ENCODE data around the gene ENPP3. TPM values are rescaled to one million over a fixed set of nuclear protein-coding genes. Genes with fewer than 3 reads are reported as not detected.
A peak's percentile ranks its signal among the peaks of the same experiment; 100 is the strongest.

ENPP3 gene
- not detected in 2 replicates for polyA plus RNA-seq (2012; rRNA removed)
- not detected in 2 replicates for polyA plus RNA-seq (2012; cell fraction: cytosol; rRNA removed)
- polyA plus RNA-seq (2012; cell fraction: nucleus; rRNA removed): not detected in 2 replicates

DNA sequence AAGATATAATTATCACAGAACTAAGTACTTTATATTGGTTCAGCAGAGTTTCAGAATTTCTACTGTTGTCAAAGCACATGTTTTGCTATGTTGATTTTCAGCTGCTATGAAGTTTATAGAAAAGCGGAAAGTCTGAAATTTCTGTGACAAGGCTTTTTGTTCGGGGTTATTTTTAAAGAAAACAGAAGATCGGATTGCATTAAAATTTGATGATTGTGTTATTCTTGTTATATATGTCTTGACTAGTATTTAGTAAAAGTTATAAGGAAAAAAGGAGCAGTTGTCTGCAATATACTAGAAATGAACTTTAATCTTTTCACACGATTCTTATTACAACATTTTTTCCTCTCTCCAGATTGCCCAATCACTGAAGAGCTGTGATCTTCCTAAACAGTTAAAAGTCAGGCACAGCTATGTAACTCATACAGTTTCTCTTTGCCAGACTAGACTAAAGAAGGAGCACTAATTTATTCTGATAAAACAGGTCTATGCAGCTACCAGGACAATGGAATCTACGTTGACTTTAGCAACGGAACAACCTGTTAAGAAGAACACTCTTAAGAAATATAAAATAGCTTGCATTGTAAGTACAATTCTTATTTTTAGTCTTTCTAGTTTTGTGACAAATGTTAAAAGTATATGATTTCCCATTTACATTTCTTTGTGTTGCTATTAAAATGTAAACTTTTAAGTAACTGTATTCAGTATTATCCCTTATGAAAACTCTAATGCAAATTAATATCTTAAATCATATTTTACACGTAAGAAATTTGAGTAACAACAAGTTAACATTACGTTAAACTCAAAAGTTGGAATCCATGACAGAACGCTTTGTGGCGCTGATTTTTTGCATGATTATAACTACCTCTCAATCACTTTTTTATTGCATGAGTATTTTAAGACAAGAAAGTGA, at the start of gene ENPP3:
TSS of gene ENPP3 (plus strand) at position 423 of the 913 bp plus-strand sequence. CDS start at position 506, 83 bp downstream.
- CTCF ChIA-PET: interaction anchor here (1.9 kb wide), 1 partner anchor 9 kb away, joined by 16 read pairs; the partner anchor contains the start of gene MED23
- Histone ChIP-seq H3K27ac (ENCODE audit: low read depth in 2 of 2, low read length in 1 of 2) (no peak within 1 kb of the TSS), H3K79me2 (ENCODE audit: insufficient read depth) (no peaks in the 10 kb centered on the region), H4K20me1 (ENCODE audit: insufficient read depth) (no peaks in the 10 kb centered on the region), H3F3A (replicated peaks; ENCODE audit: insufficient read depth) (no peaks in the 10 kb centered on the region), H3K36me3 (replicated peaks in 1 of 2; ENCODE audit: control insufficient read depth in 1 of 2, insufficient read depth in 2 of 2, low read length in 1 of 2) (no peaks in the 10 kb centered on the region), H2AFZ (ENCODE audit: low read depth) (peak within 1 kb of the TSS; percentile 25; the same call in 1 of the 2 replicates), H3K9me2 (no peaks in the 10 kb centered on the region), H3K9me3 (no peaks in the 10 kb centered on the region), H3K27me3 (ENCODE audit: insufficient read depth) (peaks cover 11% of the 10 kb centered on the region), H3K4me3 (ENCODE audit: low read depth in 2 of 2, low read length in 1 of 2) (no peak within 1 kb of the TSS), H3K4me1 (ENCODE audit: control insufficient read depth in 1 of 2, insufficient read depth in 2 of 2, low read depth in 1 of 2, low read length in 1 of 2) (no peaks in the 10 kb centered on the region), H3K4me2 (no peak within 1 kb of the TSS), H3K9ac (no peak within 1 kb of the TSS)
- 8% methylated on average over 10 of the region's 10 CpGs for WGBS (ENCODE audit: low lambda C conversion rate)
- POLR2A ChIA-PET: no interaction called here
- DNase-seq: no peak
- TF ChIP-seq FOXJ3 (CRISPR knock-in tag; IDR thresholded peaks at IDR 0.05) (no peak), JUND (IDR thresholded peaks at IDR 0.05) (no peak)
- TF ChIP-seq, protein P1, sequence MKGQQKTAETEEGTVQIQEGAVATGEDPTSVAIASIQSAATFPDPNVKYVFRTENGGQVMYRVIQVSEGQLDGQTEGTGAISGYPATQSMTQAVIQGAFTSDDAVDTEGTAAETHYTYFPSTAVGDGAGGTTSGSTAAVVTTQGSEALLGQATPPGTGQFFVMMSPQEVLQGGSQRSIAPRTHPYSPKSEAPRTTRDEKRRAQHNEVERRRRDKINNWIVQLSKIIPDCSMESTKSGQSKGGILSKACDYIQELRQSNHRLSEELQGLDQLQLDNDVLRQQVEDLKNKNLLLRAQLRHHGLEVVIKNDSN (IDR thresholded peaks at IDR 0.05; ENCODE audit: borderline replicate concordance, low read depth): no peak
- TF ChIP-seq, protein P2, sequence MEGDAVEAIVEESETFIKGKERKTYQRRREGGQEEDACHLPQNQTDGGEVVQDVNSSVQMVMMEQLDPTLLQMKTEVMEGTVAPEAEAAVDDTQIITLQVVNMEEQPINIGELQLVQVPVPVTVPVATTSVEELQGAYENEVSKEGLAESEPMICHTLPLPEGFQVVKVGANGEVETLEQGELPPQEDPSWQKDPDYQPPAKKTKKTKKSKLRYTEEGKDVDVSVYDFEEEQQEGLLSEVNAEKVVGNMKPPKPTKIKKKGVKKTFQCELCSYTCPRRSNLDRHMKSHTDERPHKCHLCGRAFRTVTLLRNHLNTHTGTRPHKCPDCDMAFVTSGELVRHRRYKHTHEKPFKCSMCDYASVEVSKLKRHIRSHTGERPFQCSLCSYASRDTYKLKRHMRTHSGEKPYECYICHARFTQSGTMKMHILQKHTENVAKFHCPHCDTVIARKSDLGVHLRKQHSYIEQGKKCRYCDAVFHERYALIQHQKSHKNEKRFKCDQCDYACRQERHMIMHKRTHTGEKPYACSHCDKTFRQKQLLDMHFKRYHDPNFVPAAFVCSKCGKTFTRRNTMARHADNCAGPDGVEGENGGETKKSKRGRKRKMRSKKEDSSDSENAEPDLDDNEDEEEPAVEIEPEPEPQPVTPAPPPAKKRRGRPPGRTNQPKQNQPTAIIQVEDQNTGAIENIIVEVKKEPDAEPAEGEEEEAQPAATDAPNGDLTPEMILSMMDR (IDR thresholded peaks at IDR 0.05): no peak

DNA sequence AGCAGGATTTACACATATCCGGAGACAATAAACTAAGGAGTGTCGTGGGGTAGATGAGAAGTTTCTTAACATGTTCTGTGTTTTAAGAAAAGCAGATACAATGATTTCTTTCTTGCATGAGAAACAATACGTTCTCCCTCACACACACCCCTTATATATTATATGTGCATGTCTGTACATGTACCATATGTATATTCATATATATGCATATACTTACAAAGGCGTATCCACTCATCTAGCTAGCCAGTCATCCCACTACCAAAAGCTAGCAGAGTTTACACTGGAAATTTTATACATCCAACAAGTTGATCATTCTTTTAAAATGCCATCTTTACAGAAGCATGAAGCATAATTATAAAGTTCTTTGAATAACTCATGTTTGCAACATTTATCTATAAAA, 49.2 kb upstream of the ENPP3 start:
- H3F3A ChIP-seq (replicated peaks; ENCODE audit: insufficient read depth): no peaks in the 10 kb centered on the region
- H3K9me2 ChIP-seq: no peaks in the 10 kb centered on the region
- no peaks in the 10 kb centered on the region for H3K27me3 ChIP-seq (ENCODE audit: insufficient read depth)
- no peak overlapping the region for H3K4me2 ChIP-seq
- H3K4me3 ChIP-seq (ENCODE audit: low read depth in 2 of 2, low read length in 1 of 2): no peak overlapping the region
- POLR2A ChIA-PET: no interaction called here
- H3K4me1 ChIP-seq (ENCODE audit: control insufficient read depth in 1 of 2, insufficient read depth in 2 of 2, low read depth in 1 of 2, low read length in 1 of 2): no peaks in the 10 kb centered on the region
- WGBS (ENCODE audit: low lambda C conversion rate): 95% methylated on average over 4 of the region's 4 CpGs
- no peaks in the 10 kb centered on the region for H3K9me3 ChIP-seq
- H3K9ac ChIP-seq: no peak overlapping the region
- CTCF ChIA-PET: interaction anchor here (0.8 to 1.7 kb wide), 2 partner anchors 40 to 41 kb away, joined by 3 to 6 read pairs; partner anchors contain the start of gene MED23
- H3K36me3 ChIP-seq (replicated peaks in 1 of 2; ENCODE audit: control insufficient read depth in 1 of 2, insufficient read depth in 2 of 2, low read length in 1 of 2): peaks cover 75 to 81% of the 10 kb centered on the region in 2 experiments
- H4K20me1 ChIP-seq (ENCODE audit: insufficient read depth): no peaks in the 10 kb centered on the region
- no peak for DNase-seq
- no peak overlapping the region for H2AFZ ChIP-seq (ENCODE audit: low read depth)
- no peaks in the 10 kb centered on the region for H3K79me2 ChIP-seq (ENCODE audit: insufficient read depth)
- H3K27ac ChIP-seq (ENCODE audit: low read depth in 2 of 2, low read length in 1 of 2): no peak overlapping the region
- TF ChIP-seq SMC3 (IDR thresholded peaks at IDR 0.05; ENCODE audit: low read depth, low read length): no peak
- TF ChIP-seq FOXM1 (IDR thresholded peaks at IDR 0.05; ENCODE audit: low read depth): no peak
- TF ChIP-seq ELF1 (IDR thresholded peaks at IDR 0.05): no peak
- no peak for TF ChIP-seq CHD2 (IDR thresholded peaks at IDR 0.05; ENCODE audit: low read length, partially characterized antibody)
- no peak for TF ChIP-seq RFX5 (IDR thresholded peaks at IDR 0.05; ENCODE audit: low read length)
- no peak for TF ChIP-seq FOSL2 (IDR thresholded peaks at IDR 0.05; ENCODE audit: borderline replicate concordance, low read depth)
- no peak for TF ChIP-seq SIN3A (IDR thresholded peaks at IDR 0.05; ENCODE audit: borderline replicate concordance, low read depth, low read length)
- TF ChIP-seq, protein P3, sequence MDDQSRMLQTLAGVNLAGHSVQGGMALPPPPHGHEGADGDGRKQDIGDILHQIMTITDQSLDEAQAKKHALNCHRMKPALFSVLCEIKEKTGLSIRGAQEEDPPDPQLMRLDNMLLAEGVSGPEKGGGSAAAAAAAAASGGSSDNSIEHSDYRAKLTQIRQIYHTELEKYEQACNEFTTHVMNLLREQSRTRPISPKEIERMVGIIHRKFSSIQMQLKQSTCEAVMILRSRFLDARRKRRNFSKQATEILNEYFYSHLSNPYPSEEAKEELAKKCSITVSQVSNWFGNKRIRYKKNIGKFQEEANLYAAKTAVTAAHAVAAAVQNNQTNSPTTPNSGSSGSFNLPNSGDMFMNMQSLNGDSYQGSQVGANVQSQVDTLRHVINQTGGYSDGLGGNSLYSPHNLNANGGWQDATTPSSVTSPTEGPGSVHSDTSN (IDR thresholded peaks at IDR 0.05): no peak
- TF ChIP-seq, protein P4, sequence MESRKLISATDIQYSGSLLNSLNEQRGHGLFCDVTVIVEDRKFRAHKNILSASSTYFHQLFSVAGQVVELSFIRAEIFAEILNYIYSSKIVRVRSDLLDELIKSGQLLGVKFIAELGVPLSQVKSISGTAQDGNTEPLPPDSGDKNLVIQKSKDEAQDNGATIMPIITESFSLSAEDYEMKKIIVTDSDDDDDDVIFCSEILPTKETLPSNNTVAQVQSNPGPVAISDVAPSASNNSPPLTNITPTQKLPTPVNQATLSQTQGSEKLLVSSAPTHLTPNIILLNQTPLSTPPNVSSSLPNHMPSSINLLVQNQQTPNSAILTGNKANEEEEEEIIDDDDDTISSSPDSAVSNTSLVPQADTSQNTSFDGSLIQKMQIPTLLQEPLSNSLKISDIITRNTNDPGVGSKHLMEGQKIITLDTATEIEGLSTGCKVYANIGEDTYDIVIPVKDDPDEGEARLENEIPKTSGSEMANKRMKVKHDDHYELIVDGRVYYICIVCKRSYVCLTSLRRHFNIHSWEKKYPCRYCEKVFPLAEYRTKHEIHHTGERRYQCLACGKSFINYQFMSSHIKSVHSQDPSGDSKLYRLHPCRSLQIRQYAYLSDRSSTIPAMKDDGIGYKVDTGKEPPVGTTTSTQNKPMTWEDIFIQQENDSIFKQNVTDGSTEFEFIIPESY (IDR thresholded peaks at IDR 0.05; ENCODE audit: borderline replicate concordance, low read depth): no peak
- no peak for TF ChIP-seq NRF1 (IDR thresholded peaks at IDR 0.05; ENCODE audit: low read depth, low read length)
- TF ChIP-seq GABPA (IDR thresholded peaks at IDR 0.05; ENCODE audit: low read depth): no peak
- no peak for TF ChIP-seq TAF1 (IDR thresholded peaks at IDR 0.05; ENCODE audit: borderline replicate concordance, low read depth, low read length)
- no peak for TF ChIP-seq EP300 (IDR thresholded peaks at IDR 0.05; ENCODE audit: borderline replicate concordance in 1 of 2, low read depth in 1 of 2, low read length in 1 of 2)
